GM12878 (cell line): ENCODE results near the gene DUSP10. TPM values are rescaled to one million over a fixed set of nuclear protein-coding genes. Genes with fewer than 3 reads are reported as not detected.

Experiments
- ATAC-seq: fragments of 200-7000 bp; cut with Tn5 transposase; 3 replicates; pipeline ENCODE4 v1.9.1; 2020; ENCODE audit warnings: mild to moderate bottlenecking, moderate library complexity
- BruUV-seq: library from RNA; stranded (reverse); fragments of 400-500 nt; replicated peaks from 2 replicates; lab custom pipeline; 2021; lab: Mats Ljungman, UMichigan
- CTCF ChIA-PET: fragments of 300-600 bp; sonication (Branson Sonifier 250); formaldehyde crosslinking; extraction: SDS; loops from one replicate; lab custom pipeline; 2021; ENCODE audit warnings: inconsistent platforms; lab: Yijun Ruan, JAX
- POLR2A ChIA-PET: fragments of 350-600 bp; formaldehyde crosslinking; extraction: SDS; loops from one replicate; lab custom pipeline; 2021; ENCODE audit warnings: inconsistent platforms; lab: Charles Lee
- RAD21 ChIA-PET: fragments of 300-600 bp; sonication (Branson Sonifier 250); formaldehyde crosslinking; loops from one replicate; lab custom pipeline; 2023; ENCODE audit warnings: antibody characterized with exemption; ENCODE audit not compliant: unreplicated experiment; lab: Charles Lee
- SMC1A ChIA-PET: fragments of 300-600 bp; sonication (Branson Sonifier 250); formaldehyde crosslinking; loops from one replicate; lab custom pipeline; 2023; ENCODE audit not compliant: unreplicated experiment, uncharacterized antibody; lab: Charles Lee
- DNase-seq: peaks from one replicate; pipeline ENCODE4 v3.0.0-alpha.2; 2011; ENCODE audit warnings: low read depth, low spot score
- FAIRE-seq: peaks from 3 replicates; lab custom pipeline; 2011; peaks lifted over from hg19 to GRCh38; lab: Jason Lieb, UNC
- H2AFZ ChIP-seq: 2 replicates; pipeline ENCODE4 v1.6.0; 2011; ENCODE audit warnings: low read depth, low read length, control low read depth; ENCODE audit not compliant: control insufficient read depth
- H3K27ac ChIP-seq: 2 replicates; pipeline ENCODE4 v1.5.1; 2011; ENCODE audit warnings: control low read depth; ENCODE audit not compliant: control insufficient read depth, insufficient read depth
- H3K27me3 ChIP-seq, 2 experiments: replicated peaks in 1 of 2; 2 replicates each; pipeline versions ENCODE4 v1.6.0 to v1.6.1; 2011; ENCODE audit warnings: low read length in 1 of 2; ENCODE audit not compliant: control insufficient read depth in 2 of 2, insufficient read depth in 2 of 2
- H3K36me3 ChIP-seq, 2 experiments: 2 replicates each; pipeline ENCODE4 v1.5.1; 2011; ENCODE audit warnings: low read length in 1 of 2; ENCODE audit not compliant: control insufficient read depth in 2 of 2, insufficient read depth in 2 of 2
- H3K4me1 ChIP-seq: 2 replicates; pipeline ENCODE4 v1.6.1; 2011; ENCODE audit warnings: mild to moderate bottlenecking, low read length, moderate library complexity, mixed read lengths; ENCODE audit not compliant: control insufficient read depth, insufficient read depth
- H3K4me2 ChIP-seq: 2 replicates; pipeline ENCODE4 v1.6.0; 2011; ENCODE audit warnings: control low read depth; ENCODE audit not compliant: control insufficient read depth, insufficient read depth
- H3K4me3 ChIP-seq: fragments of 200-600 bp; sonication (generic); 2 replicates; pipeline ENCODE4 v1.5.1; 2016
- H3K79me2 ChIP-seq: 2 replicates; pipeline ENCODE4 v1.6.0; 2011; ENCODE audit warnings: low read length; ENCODE audit not compliant: control insufficient read depth, insufficient read depth
- H3K9ac ChIP-seq: 2 replicates; pipeline ENCODE4 v1.8.0; 2011; ENCODE audit warnings: low read length, control low read depth, mixed read lengths; ENCODE audit not compliant: control insufficient read depth, insufficient read depth
- H3K9me3 ChIP-seq: replicated peaks from 3 replicates; pipeline ENCODE4 v1.5.1; 2011; ENCODE audit warnings: mild to moderate bottlenecking, low read length; ENCODE audit not compliant: control insufficient read depth, insufficient read depth
- H4K20me1 ChIP-seq: 2 replicates; pipeline ENCODE4 v1.6.0; 2011; ENCODE audit not compliant: control insufficient read depth, insufficient read depth
- BHLHE40 ChIP-seq, 2 experiments: fragments of 450-650 bp in 1 of 2; IDR thresholded peaks; 2 replicates each; pipeline ENCODE4 v1.6.1; 2011 to 2017; ENCODE audit warnings: low read depth in 2 of 2, borderline replicate concordance in 1 of 2, improper control_type of control experiment in 1 of 2, low read length in 1 of 2, mild to moderate bottlenecking in 1 of 2
- HCFC1 ChIP-seq: fragments of 150-350 bp; IDR thresholded peaks from 2 replicates; pipeline ENCODE4 v1.6.1; 2014; ENCODE audit warnings: low read length
- MAX ChIP-seq: IDR thresholded peaks from 2 replicates; pipeline ENCODE4 v1.6.1; 2012; ENCODE audit warnings: low read depth, low read length, improper control_type of control experiment
- RAD51 ChIP-seq: fragments of 450-650 bp; IDR thresholded peaks from 2 replicates; pipeline ENCODE4 v1.6.1; 2016; ENCODE audit warnings: moderate library complexity, mild to moderate bottlenecking, inconsistent platforms
- STAT3 ChIP-seq: IDR thresholded peaks from 2 replicates; pipeline ENCODE4 v1.6.1; 2011; ENCODE audit warnings: low read depth, low read length, improper control_type of control experiment
- YY1 ChIP-seq: IDR thresholded peaks from 2 replicates; pipeline ENCODE4 v1.6.1; 2011; ENCODE audit warnings: low read depth, mild to moderate bottlenecking, low read length
- WGBS: methylation state at CpG from one replicate; pipeline ENCODE4 v1.1.6; 2016; ENCODE audit warnings: low lambda C conversion rate; ENCODE audit not compliant: insufficient replicate concordance, insufficient coverage; ENCODE audit errors: missing lambda C conversion rate; 5-methylcytosine and 5-hydroxymethylcytosine counted together
- in situ Hi-C: fragments of 300-500 bp; cut with MboI; formaldehyde crosslinking; loops from 9 replicates; pipeline ENCODE4 v1.14.3; 2018; ENCODE audit warnings: mixed read lengths
- intact Hi-C: fragments of 100-400 bp; cut with micrococcal nuclease; formaldehyde crosslinking; loops from one replicate; pipeline ENCODE4 v1.14.2; 2022; ENCODE audit not compliant: unreplicated experiment
- polyA plus RNA-seq, 11 experiments: library from polyadenylated mRNA; depleted of rRNA in 4 of 11; unstranded in 6 of 11; stranded (reverse) in 5 of 11; fragments of >200 nt; fragmentation: Nextera tagmentation in 4 of 11; fragmentation: Illumina TruSeq in 1 of 11; extraction: Ambion mirVana in 4 of 11; extraction: Trizol in 1 of 11; gene quantifications; 1 replicate in 1 of 11; 2 replicates in 10 of 11; pipeline versions ENCODE4 v1.2.1 to v1.2.3, GENCODE V29; 2011 to 2016; ENCODE audit warnings: inconsistent platforms in 2 of 11, missing spikeins in 2 of 11, low read depth in 1 of 11
- total RNA-seq, 4 experiments: library from RNA; depleted of rRNA in 3 of 4; stranded (reverse); fragments of >200 nt in 3 of 4; fragmentation: Illumina TruSeq in 1 of 4; extraction: Trizol in 1 of 4; gene quantifications; 2 replicates each; pipeline versions ENCODE4 v1.2.1 to v1.2.3, GENCODE V29; 2013 to 2021

The DUSP10 gene
- total and polyA plus RNA-seq, 10 of the 15 experiments (the other 5 are each of a cell fraction or from before 2014, with no cell fraction given), result 20.3 to 38.4 (median 27.8) TPM

DNA sequence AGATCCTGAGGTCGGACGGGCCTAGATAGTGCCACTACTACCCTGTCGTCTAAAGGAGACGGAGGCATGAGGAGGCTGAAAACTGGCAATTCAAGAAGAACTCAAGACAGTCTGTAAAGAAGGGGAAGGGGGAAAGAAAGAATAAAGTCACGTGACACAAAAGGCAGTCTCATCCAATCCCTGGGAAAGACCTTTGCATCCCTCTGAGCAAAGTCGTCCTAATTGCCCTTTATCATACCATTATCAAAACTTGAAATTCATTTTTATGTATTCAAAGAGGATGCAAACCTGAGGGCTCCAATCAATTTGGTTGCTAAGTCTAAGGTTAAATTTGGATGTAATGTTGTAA, 2.2 kb downstream of the DUSP10 start:
- ChIA-PET SMC1A (interaction anchor here (0.8 to 11.1 kb wide), 20 partner anchors 13 to 428 kb away, joined by 3 to 211 read pairs (median 4); no protein-coding TSS in a partner anchor), CTCF (interaction anchor here (0.8 to 5.8 kb wide), 12 partner anchors 10 to 428 kb away, joined by 3 to 64 read pairs (median 3); no protein-coding TSS in a partner anchor), RAD21 (interaction anchor here (1.0 to 8.9 kb wide), 15 partner anchors 10 to 426 kb away, joined by 3 to 244 read pairs (median 25); no protein-coding TSS in a partner anchor), POLR2A (interaction anchor here (1.4 to 7.9 kb wide), 8 partner anchors 9 to 36 kb away, joined by 5 to 99 read pairs (median 16); no protein-coding TSS in a partner anchor)
- FAIRE-seq (no peak), DNase-seq (no peak), ATAC-seq (no peak)
- peak overlapping the region; percentile 88 for H3K4me2 ChIP-seq
- TF ChIP-seq RAD51 (peak; percentile 97), MAX (no peak), HCFC1 (no peak), YY1 (no peak), BHLHE40 (IDR thresholded peaks at IDR 0.05; ENCODE audit: borderline replicate concordance in 1 of 2, low read depth in 2 of 2, low read length in 1 of 2) (peak in 1 of 2 experiments; percentile 71; a peak in 2 of 4 replicates), STAT3 (no peak)
- WGBS, result 78% methylated on average over 6 of the region's 6 CpGs
- in situ Hi-C loops, result loop anchor here (10.0 kb wide), 1 partner anchor 715 kb away; no protein-coding TSS in a partner anchor
- H3K27me3 ChIP-seq, result no peaks in the 10 kb centered on the region
- intact Hi-C loops, result loop anchor here (2.0 to 5.0 kb wide), 5 partner anchors 83 to 718 kb away; no protein-coding TSS in a partner anchor
- H3K9ac ChIP-seq, result peak overlapping the region; percentile 81
- H3K79me2 ChIP-seq, result peaks cover 83% of the 10 kb centered on the region
- peak overlapping the region; percentile 90 for H3K4me3 ChIP-seq
- BruUV-seq, result no TSS peak
- H4K20me1 ChIP-seq, result no peaks in the 10 kb centered on the region
- H2AFZ ChIP-seq, result no peak overlapping the region
- H3K9me3 ChIP-seq, result no peaks in the 10 kb centered on the region
- H3K4me1 ChIP-seq, result peaks cover 15% of the 10 kb centered on the region
- peak overlapping the region; percentile 80 for H3K27ac ChIP-seq
- peaks cover 0 to 2% of the 10 kb centered on the region in 2 experiments for H3K36me3 ChIP-seq
